Myocyte (in vitro differentiated cells): ENCODE results near the gene DAPK1. TPM values are rescaled to one million over a fixed set of nuclear protein-coding genes. Genes with fewer than 3 reads are reported as not detected.

Experiments used
- total RNA-seq: library from RNA; depleted of rRNA; stranded (reverse); fragments of >200 nt; gene quantifications from 2 replicates; pipeline ENCODE4 v1.2.3, GENCODE V29; 2014

The DAPK1 gene
- total RNA-seq, 1 donor from 2014 or later = 68.3 TPM

Other genes starting within 250 kb of the DAPK1 start
- 142 and 156 TPM in 2 replicates for gene CTSL, start 228.3 kb downstream of the DAPK1 start, total RNA-seq